AG20443 (cell line): ENCODE results near the gene CLEC17A.
"Not testable (repeated sequence)": the region's sequence is repeated elsewhere in the genome, so short reads cannot be mapped to it uniquely, and the experiment has no call there.

Source experiments
- DNase-seq: peaks from one replicate; pipeline ENCODE4 v3.0.0; 2012; ENCODE audit warnings: low spot score, mixed read lengths

The CLEC17A gene

GRCh38 chr19:14580623-14581237 lies 2.2 kb upstream of the CLEC17A start:
- no peak for DNase-seq

- DNase-seq: not testable (repeated sequence)
Measured at GRCh38 chr19:14584372-14584771, 1.5 kb downstream of the CLEC17A start.

- DNase-seq: not testable (repeated sequence)
Measured at GRCh38 chr19:14585187-14585586, 2.3 kb downstream of the CLEC17A start.

GRCh38 chr19:14589433-14589832 lies 6.5 kb downstream of the CLEC17A start:
- not testable (repeated sequence) for DNase-seq

- DNase-seq: no peak
Measured at GRCh38 chr19:14595558-14595957, 12.7 kb downstream of the CLEC17A start.

GRCh38 chr19:14599548-14600147 lies 16.8 kb downstream of the CLEC17A start:
- DNase-seq: no peak

- no peak for DNase-seq
Measured at GRCh38 chr19:14603990-14604387, 21.1 kb downstream of the CLEC17A start.

- no peak for DNase-seq
Measured at GRCh38 chr19:14606627-14607026, 23.7 kb downstream of the CLEC17A start.

- no peak for DNase-seq
Measured at GRCh38 chr19:14611051-14611450, 28.2 kb downstream of the CLEC17A start.

- not testable (repeated sequence) for DNase-seq
Measured at GRCh38 chr19:14612242-14612641, 29.4 kb downstream of the CLEC17A start.

- no peak for DNase-seq
Measured at GRCh38 chr19:14612657-14613056, 29.8 kb downstream of the CLEC17A start.

- DNase-seq: not testable (repeated sequence)
Measured at GRCh38 chr19:14613399-14614098, 30.7 kb downstream of the CLEC17A start.

- no peak for DNase-seq
Measured at GRCh38 chr19:14614099-14614412, 31.2 kb downstream of the CLEC17A start.

- DNase-seq: no peak
Measured at GRCh38 chr19:14615623-14616022, 32.7 kb downstream of the CLEC17A start.

GRCh38 chr19:14616407-14616806 lies 33.5 kb downstream of the CLEC17A start:
- DNase-seq: no peak

- DNase-seq: no peak
Measured at GRCh38 chr19:14619404-14619803, 36.5 kb downstream of the CLEC17A start.

- not testable (repeated sequence) for DNase-seq
Measured at GRCh38 chr19:14624491-14624890, 41.6 kb downstream of the CLEC17A start.

- DNase-seq: no peak
Measured at GRCh38 chr19:14629557-14629956, 46.7 kb downstream of the CLEC17A start.

- no peak for DNase-seq
Measured at GRCh38 chr19:14632286-14632685, 49.4 kb downstream of the CLEC17A start.

GRCh38 chr19:14639536-14640277 lies 56.8 kb downstream of the CLEC17A start:
- no peak for DNase-seq

- DNase-seq: no peak
Measured at GRCh38 chr19:14648506-14648905, 65.6 kb downstream of the CLEC17A start.

GRCh38 chr19:14649020-14649419 lies 66.1 kb downstream of the CLEC17A start:
- DNase-seq: no peak

- no peak for DNase-seq
Measured at GRCh38 chr19:14650161-14650560, 67.3 kb downstream of the CLEC17A start.
